HEK293 (cell line): ENCODE measurements around the gene MAT2A.

ENCODE experiments used
- CTCF ChIA-PET: fragments of 350-600 bp; formaldehyde crosslinking; extraction: SDS; loops from one replicate; lab custom pipeline; 2021; ENCODE audit warnings: antibody characterized with exemption; lab: Yijun Ruan, JAX
- POLR2A ChIA-PET: fragments of 300-600 bp; formaldehyde crosslinking; extraction: SDS; loops from one replicate; lab custom pipeline; 2020; ENCODE audit warnings: antibody characterized with exemption, inconsistent platforms; lab: Yijun Ruan, JAX
- H3K27ac ChIP-seq: fragments of 200-500 bp; sonication (Bioruptor generic); 2 replicates; pipeline ENCODE4 v1.5.1; 2014; ENCODE audit warnings: low read depth, low read length, control low read depth, inconsistent platforms; ENCODE audit errors: extremely low read depth
- H3K36me3 ChIP-seq, 2 experiments: fragments of 200-500 bp in 1 of 2; sonication (Bioruptor generic) in 1 of 2; 1 replicate in 1 of 2; 2 replicates in 1 of 2; pipeline ENCODE4 v1.5.1; 2014 to 2017; ENCODE audit warnings: inconsistent platforms in 2 of 2, low read length in 2 of 2; ENCODE audit not compliant: control insufficient read depth in 2 of 2, insufficient read depth in 1 of 2
- H3K4me1 ChIP-seq: fragments of 200-500 bp; sonication (Bioruptor generic); 2 replicates; pipeline ENCODE4 v1.5.1; 2014; ENCODE audit warnings: mild to moderate bottlenecking, low read length, inconsistent platforms; ENCODE audit not compliant: control insufficient read depth, insufficient read depth
- H3K4me3 ChIP-seq: 2 replicates; pipeline ENCODE4 v1.5.1; 2011; ENCODE audit warnings: low read depth, mild to moderate bottlenecking, control low read depth, low read length, moderate library complexity
- H3K9me3 ChIP-seq: fragments of 200-500 bp; sonication (Bioruptor generic); 2 replicates; pipeline ENCODE4 v1.5.1; 2014; ENCODE audit warnings: low read depth, low read length, inconsistent platforms; ENCODE audit not compliant: control insufficient read depth, insufficient read depth
- PRDM6 ChIP-seq: fragments of 450-650 bp; formaldehyde crosslinking; IDR thresholded peaks from 2 replicates; pipeline ENCODE4 v1.5.1; 2017; ENCODE audit warnings: missing biosample characterization, missing genetic modification characterization
- SCRT2 ChIP-seq: fragments of 450-650 bp; formaldehyde crosslinking; IDR thresholded peaks from 2 replicates; pipeline ENCODE4 v1.5.1; 2016; ENCODE audit warnings: missing biosample characterization, missing genetic modification characterization
- TCF7L2 ChIP-seq: IDR thresholded peaks from 2 replicates; pipeline ENCODE4 v1.6.1; 2011; ENCODE audit warnings: low read depth, mild to moderate bottlenecking, inconsistent platforms, low read length, moderate library complexity, borderline replicate concordance
- ZBTB20 ChIP-seq: fragments of 450-650 bp; formaldehyde crosslinking; IDR thresholded peaks from 2 replicates; pipeline ENCODE4 v1.5.1; 2016; ENCODE audit warnings: missing biosample characterization, missing genetic modification characterization
- ZNF140 ChIP-seq: fragments of 450-650 bp; formaldehyde crosslinking; IDR thresholded peaks from 2 replicates; pipeline ENCODE4 v1.5.1; 2016; ENCODE audit warnings: missing biosample characterization, missing genetic modification characterization
- ZNF174 ChIP-seq: fragments of 450-650 bp; formaldehyde crosslinking; IDR thresholded peaks from 2 replicates; pipeline ENCODE4 v1.5.0; 2017; ENCODE audit warnings: missing biosample characterization, mild to moderate bottlenecking, missing genetic modification characterization
- ZNF214 ChIP-seq: fragments of 450-650 bp; formaldehyde crosslinking; IDR thresholded peaks from 2 replicates; pipeline ENCODE4 v1.5.1; 2017; ENCODE audit warnings: missing biosample characterization, mild to moderate bottlenecking, missing genetic modification characterization, borderline replicate concordance
- ZNF221 ChIP-seq: fragments of 450-650 bp; formaldehyde crosslinking; IDR thresholded peaks from 2 replicates; pipeline ENCODE4 v1.5.1; 2017; ENCODE audit warnings: missing biosample characterization, missing genetic modification characterization, borderline replicate concordance
- ZNF248 ChIP-seq: fragments of 450-650 bp; formaldehyde crosslinking; IDR thresholded peaks from 2 replicates; pipeline ENCODE4 v1.5.1; 2017; ENCODE audit warnings: missing biosample characterization, missing genetic modification characterization
- ZNF280C ChIP-seq: fragments of 450-650 bp; formaldehyde crosslinking; IDR thresholded peaks from 2 replicates; pipeline ENCODE4 v1.5.1; 2016; ENCODE audit warnings: missing biosample characterization, missing genetic modification characterization
- ZNF311 ChIP-seq: fragments of 450-650 bp; formaldehyde crosslinking; IDR thresholded peaks from 2 replicates; pipeline ENCODE4 v1.5.1; 2017; ENCODE audit warnings: missing biosample characterization, missing genetic modification characterization, borderline replicate concordance
- ZNF391 ChIP-seq: fragments of 450-650 bp; formaldehyde crosslinking; IDR thresholded peaks from 2 replicates; pipeline ENCODE4 v1.5.1; 2016; ENCODE audit warnings: low read depth, missing biosample characterization, missing genetic modification characterization, borderline replicate concordance
- ZNF501 ChIP-seq: fragments of 450-650 bp; formaldehyde crosslinking; IDR thresholded peaks from 2 replicates; pipeline ENCODE4 v1.5.1; 2016; ENCODE audit warnings: missing biosample characterization, missing genetic modification characterization
- ZNF510 ChIP-seq: fragments of 450-650 bp; formaldehyde crosslinking; IDR thresholded peaks from 2 replicates; pipeline ENCODE4 v1.5.1; 2018; ENCODE audit warnings: mild to moderate bottlenecking, missing genetic modification characterization, missing biosample characterization; ENCODE audit not compliant: insufficient replicate concordance
- ZNF544 ChIP-seq: fragments of 450-650 bp; formaldehyde crosslinking; IDR thresholded peaks from 2 replicates; pipeline ENCODE4 v1.5.0; 2017; ENCODE audit warnings: missing biosample characterization, missing genetic modification characterization
- ZNF600 ChIP-seq: fragments of 450-650 bp; formaldehyde crosslinking; IDR thresholded peaks from 2 replicates; pipeline ENCODE4 v1.5.1; 2016; ENCODE audit warnings: missing biosample characterization, missing genetic modification characterization
- ZNF639 ChIP-seq: fragments of 450-650 bp; formaldehyde crosslinking; IDR thresholded peaks from 2 replicates; pipeline ENCODE4 v1.5.1; 2016; ENCODE audit warnings: missing biosample characterization, missing genetic modification characterization
- ZNF658 ChIP-seq: fragments of 450-650 bp; formaldehyde crosslinking; IDR thresholded peaks from 2 replicates; pipeline ENCODE4; 2016; ENCODE audit warnings: missing biosample characterization, missing genetic modification characterization
- ZNF768 ChIP-seq: fragments of 450-650 bp; formaldehyde crosslinking; IDR thresholded peaks from 2 replicates; pipeline ENCODE4 v1.5.1; 2018; ENCODE audit warnings: missing biosample characterization, mild to moderate bottlenecking, missing genetic modification characterization
- ZNF791 ChIP-seq: fragments of 450-650 bp; formaldehyde crosslinking; IDR thresholded peaks from 2 replicates; pipeline ENCODE4 v1.5.1; 2016; ENCODE audit warnings: missing biosample characterization, missing genetic modification characterization
- TF ChIP-seq, protein P1 (sequence below): fragments of 450-650 bp; formaldehyde crosslinking; IDR thresholded peaks from 2 replicates; pipeline ENCODE4 v1.5.1; 2016; ENCODE audit warnings: missing biosample characterization, missing genetic modification characterization
- TF ChIP-seq, protein P2 (sequence below): fragments of 450-650 bp; formaldehyde crosslinking; IDR thresholded peaks from 2 replicates; pipeline ENCODE4 v1.5.1; 2016; ENCODE audit warnings: missing biosample characterization, missing genetic modification characterization
- TF ChIP-seq, protein P3 (sequence below): fragments of 450-650 bp; formaldehyde crosslinking; IDR thresholded peaks from 2 replicates; pipeline ENCODE4 v1.5.1; 2017; ENCODE audit warnings: missing biosample characterization, missing genetic modification characterization

Gene MAT2A

GRCh38 chr2:85578243-85579180 lies 39.5 kb downstream of the MAT2A start:
- peaks cover 14% of the 10 kb centered on the region for H3K4me1 ChIP-seq
- H3K36me3 ChIP-seq = peaks cover 0 to 17% of the 10 kb centered on the region in 2 experiments; a peak in 2 of 3 replicates
- ChIA-PET POLR2A (interaction anchor here (0.6 to 3.8 kb wide), 12 partner anchors 9 to 33 kb away, joined by 3 to 38 read pairs (median 6); partner anchors contain the start of genes C2orf68, GGCX, RNF181 and TMEM150A), CTCF (interaction anchor here (0.6 kb wide), 2 partner anchors 30 to 160 kb away, joined by 3 read pairs; partner anchors contain the start of gene SH2D6)
- peak overlapping the region; percentile 55 for H3K4me3 ChIP-seq
- no peaks in the 10 kb centered on the region for H3K9me3 ChIP-seq
- H3K27ac ChIP-seq = peak overlapping the region; percentile 56
- TF ChIP-seq PRDM6 (tag by site-specific recombination) = no peak
- no peak for TF ChIP-seq ZNF544 (tag by site-specific recombination)
- TF ChIP-seq ZNF510 (tag by site-specific recombination) = no peak
- TF ChIP-seq ZNF280C = no peak
- no peak for TF ChIP-seq ZNF140 (tag by site-specific recombination)
- no peak for TF ChIP-seq ZNF768 (tag by site-specific recombination)
- TF ChIP-seq, protein P1, sequence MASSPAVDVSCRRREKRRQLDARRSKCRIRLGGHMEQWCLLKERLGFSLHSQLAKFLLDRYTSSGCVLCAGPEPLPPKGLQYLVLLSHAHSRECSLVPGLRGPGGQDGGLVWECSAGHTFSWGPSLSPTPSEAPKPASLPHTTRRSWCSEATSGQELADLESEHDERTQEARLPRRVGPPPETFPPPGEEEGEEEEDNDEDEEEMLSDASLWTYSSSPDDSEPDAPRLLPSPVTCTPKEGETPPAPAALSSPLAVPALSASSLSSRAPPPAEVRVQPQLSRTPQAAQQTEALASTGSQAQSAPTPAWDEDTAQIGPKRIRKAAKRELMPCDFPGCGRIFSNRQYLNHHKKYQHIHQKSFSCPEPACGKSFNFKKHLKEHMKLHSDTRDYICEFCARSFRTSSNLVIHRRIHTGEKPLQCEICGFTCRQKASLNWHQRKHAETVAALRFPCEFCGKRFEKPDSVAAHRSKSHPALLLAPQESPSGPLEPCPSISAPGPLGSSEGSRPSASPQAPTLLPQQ (tag by site-specific recombination) = no peak
- no peak for TF ChIP-seq ZNF639
- 0 out of 2 replicates have a peak, but pooled peaks have one; percentile 13 for TF ChIP-seq SCRT2
- no peak for TF ChIP-seq ZNF174 (tag by site-specific recombination)
- TF ChIP-seq, protein P2, sequence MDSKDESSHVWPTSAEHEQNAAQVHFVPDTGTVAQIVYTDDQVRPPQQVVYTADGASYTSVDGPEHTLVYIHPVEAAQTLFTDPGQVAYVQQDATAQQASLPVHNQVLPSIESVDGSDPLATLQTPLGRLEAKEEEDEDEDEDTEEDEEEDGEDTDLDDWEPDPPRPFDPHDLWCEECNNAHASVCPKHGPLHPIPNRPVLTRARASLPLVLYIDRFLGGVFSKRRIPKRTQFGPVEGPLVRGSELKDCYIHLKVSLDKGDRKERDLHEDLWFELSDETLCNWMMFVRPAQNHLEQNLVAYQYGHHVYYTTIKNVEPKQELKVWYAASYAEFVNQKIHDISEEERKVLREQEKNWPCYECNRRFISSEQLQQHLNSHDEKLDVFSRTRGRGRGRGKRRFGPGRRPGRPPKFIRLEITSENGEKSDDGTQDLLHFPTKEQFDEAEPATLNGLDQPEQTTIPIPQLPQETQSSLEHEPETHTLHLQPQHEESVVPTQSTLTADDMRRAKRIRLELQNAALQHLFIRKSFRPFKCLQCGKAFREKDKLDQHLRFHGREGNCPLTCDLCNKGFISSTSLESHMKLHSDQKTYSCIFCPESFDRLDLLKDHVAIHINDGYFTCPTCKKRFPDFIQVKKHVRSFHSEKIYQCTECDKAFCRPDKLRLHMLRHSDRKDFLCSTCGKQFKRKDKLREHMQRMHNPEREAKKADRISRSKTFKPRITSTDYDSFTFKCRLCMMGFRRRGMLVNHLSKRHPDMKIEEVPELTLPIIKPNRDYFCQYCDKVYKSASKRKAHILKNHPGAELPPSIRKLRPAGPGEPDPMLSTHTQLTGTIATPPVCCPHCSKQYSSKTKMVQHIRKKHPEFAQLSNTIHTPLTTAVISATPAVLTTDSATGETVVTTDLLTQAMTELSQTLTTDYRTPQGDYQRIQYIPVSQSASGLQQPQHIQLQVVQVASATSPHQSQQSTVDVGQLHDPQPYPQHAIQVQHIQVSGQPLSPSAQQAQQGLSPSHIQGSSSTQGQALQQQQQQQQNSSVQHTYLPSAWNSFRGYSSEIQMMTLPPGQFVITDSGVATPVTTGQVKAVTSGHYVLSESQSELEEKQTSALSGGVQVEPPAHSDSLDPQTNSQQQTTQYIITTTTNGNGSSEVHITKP (tag by site-specific recombination) = peak; percentile 66
- TF ChIP-seq ZNF248 (tag by site-specific recombination) = no peak
- TF ChIP-seq ZNF221 (tag by site-specific recombination) = no peak
- no peak for TF ChIP-seq ZNF391
- TF ChIP-seq TCF7L2 = no peak
- TF ChIP-seq ZNF501 = 0 out of 2 replicates have a peak, but pooled peaks have one; percentile 43
- no peak for TF ChIP-seq ZNF214 (tag by site-specific recombination)
- TF ChIP-seq, protein P3, sequence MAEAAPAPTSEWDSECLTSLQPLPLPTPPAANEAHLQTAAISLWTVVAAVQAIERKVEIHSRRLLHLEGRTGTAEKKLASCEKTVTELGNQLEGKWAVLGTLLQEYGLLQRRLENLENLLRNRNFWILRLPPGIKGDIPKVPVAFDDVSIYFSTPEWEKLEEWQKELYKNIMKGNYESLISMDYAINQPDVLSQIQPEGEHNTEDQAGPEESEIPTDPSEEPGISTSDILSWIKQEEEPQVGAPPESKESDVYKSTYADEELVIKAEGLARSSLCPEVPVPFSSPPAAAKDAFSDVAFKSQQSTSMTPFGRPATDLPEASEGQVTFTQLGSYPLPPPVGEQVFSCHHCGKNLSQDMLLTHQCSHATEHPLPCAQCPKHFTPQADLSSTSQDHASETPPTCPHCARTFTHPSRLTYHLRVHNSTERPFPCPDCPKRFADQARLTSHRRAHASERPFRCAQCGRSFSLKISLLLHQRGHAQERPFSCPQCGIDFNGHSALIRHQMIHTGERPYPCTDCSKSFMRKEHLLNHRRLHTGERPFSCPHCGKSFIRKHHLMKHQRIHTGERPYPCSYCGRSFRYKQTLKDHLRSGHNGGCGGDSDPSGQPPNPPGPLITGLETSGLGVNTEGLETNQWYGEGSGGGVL = peak; percentile 46; the same call in 1 of the 2 replicates
- no peak for TF ChIP-seq ZNF658 (tag by site-specific recombination)
- TF ChIP-seq ZNF600 (tag by site-specific recombination) = peak; percentile 64
- TF ChIP-seq ZNF311 = no peak
- peak; percentile 18; the same call in 1 of the 2 replicates for TF ChIP-seq ZBTB20 (tag by site-specific recombination)
- no peak for TF ChIP-seq ZNF791 (tag by site-specific recombination)
